Measurements from ENCODE around the gene PAK1. TPM values are rescaled to one million over a fixed set of nuclear protein-coding genes. Genes with fewer than 3 reads are reported as not detected.
"Not testable (repeated sequence)": the region's sequence is repeated elsewhere in the genome, so short reads cannot be mapped to it uniquely, and the experiment has no call there.

Gene PAK1
- total and polyA plus RNA-seq, 2 donors (not counting 1 experiment from before 2014, with no cell fraction given) = 11.9 to 23.4 TPM

GRCh38 chr11:77300695-77301094 is 173.2 kb downstream of the PAK1 start:
- TF ChIP-seq CTCF (IDR thresholded peaks at IDR 0.05) (no peak), EZH2 (IDR thresholded peaks at IDR 0.05; ENCODE audit: borderline replicate concordance, insufficient read depth, low read depth, low read length, poor library complexity, severe bottlenecking) (no peak)
- Histone ChIP-seq H3K36me3 (replicated peaks in 1 of 2; ENCODE audit: control extremely low read depth in 1 of 2, control insufficient read depth in 1 of 2, extremely low read depth in 1 of 2, insufficient read depth in 2 of 2, low read length in 1 of 2) (no peaks in the 10 kb centered on the region), H3K4me3 (ENCODE audit: control extremely low read depth in 1 of 5, extremely low read depth in 1 of 5, insufficient read depth in 1 of 5, low read depth in 2 of 5, low read length in 4 of 5) (no peak overlapping the region), H3K27me3 (replicated peaks in 1 of 4; ENCODE audit: control extremely low read depth in 1 of 4, control insufficient read depth in 3 of 4, insufficient read depth in 4 of 4, low read length in 3 of 4) (no peaks in the 10 kb centered on the region), H3K79me2 (ENCODE audit: control insufficient read depth, insufficient read depth, low read length) (no peaks in the 10 kb centered on the region), H3K9ac (ENCODE audit: low read length) (no peak overlapping the region), H3K4me1 (ENCODE audit: control insufficient read depth in 2 of 2, insufficient read depth in 2 of 2, low read length in 2 of 2) (no peaks in the 10 kb centered on the region), H3K27ac (ENCODE audit: low read length in 2 of 2) (no peak overlapping the region), H4K20me1 (ENCODE audit: control insufficient read depth, insufficient read depth, low read length, poor library complexity, severe bottlenecking) (no peaks in the 10 kb centered on the region), H3K9me3 (ENCODE audit: control extremely low read depth in 1 of 3, control insufficient read depth in 2 of 3, insufficient read depth in 1 of 3, low read length in 2 of 3) (no peaks in the 10 kb centered on the region), H2AFZ (ENCODE audit: insufficient read depth, low read depth, low read length, poor library complexity, severe bottlenecking) (no peak overlapping the region), H3K4me2 (replicated peaks; ENCODE audit: low read depth, low read length, poor library complexity, severe bottlenecking) (no peak overlapping the region)
- intact Hi-C loops (cut with micrococcal nuclease) = no loop called here
- Mint-ChIP-seq H3K9me3 (ENCODE audit: insufficient read depth) (no peaks in the 10 kb centered on the region), H3K27me3 (no peaks in the 10 kb centered on the region), H3K4me1 (no peaks in the 10 kb centered on the region), H3K4me3 (no peak overlapping the region), H3K27ac (no peak overlapping the region)
- WGBS (ENCODE audit: insufficient coverage) = 93% methylated on average over 2 of the region's 5 CpGs
- POLR2A ChIA-PET = no interaction called here
- CTCF ChIA-PET = no interaction called here
- ATAC-seq (ENCODE audit: low read depth) (no peak), DNase-seq (no peak)

GRCh38 chr11:77300028-77300427 is 173.9 kb downstream of the PAK1 start:
- CTCF ChIA-PET; H3K27ac Mint-ChIP-seq; intact Hi-C loops (cut with micrococcal nuclease); H3K9me3 Mint-ChIP-seq (ENCODE audit: insufficient read depth); ATAC-seq (ENCODE audit: low read depth); H3K4me3 ChIP-seq (ENCODE audit: control extremely low read depth in 1 of 5, extremely low read depth in 1 of 5, insufficient read depth in 1 of 5, low read depth in 2 of 5, low read length in 4 of 5); H3K9me3 ChIP-seq (ENCODE audit: control extremely low read depth in 1 of 3, control insufficient read depth in 2 of 3, insufficient read depth in 1 of 3, low read length in 2 of 3); H3K9ac ChIP-seq (ENCODE audit: low read length); H4K20me1 ChIP-seq (ENCODE audit: control insufficient read depth, insufficient read depth, low read length, poor library complexity, severe bottlenecking); H3K4me1 Mint-ChIP-seq; H2AFZ ChIP-seq (ENCODE audit: insufficient read depth, low read depth, low read length, poor library complexity, severe bottlenecking); H3K27ac ChIP-seq (ENCODE audit: low read length in 2 of 2); H3K79me2 ChIP-seq (ENCODE audit: control insufficient read depth, insufficient read depth, low read length); H3K4me2 ChIP-seq (replicated peaks; ENCODE audit: low read depth, low read length, poor library complexity, severe bottlenecking); POLR2A ChIA-PET; H3K4me1 ChIP-seq (ENCODE audit: control insufficient read depth in 2 of 2, insufficient read depth in 2 of 2, low read length in 2 of 2); H3K36me3 ChIP-seq (replicated peaks in 1 of 2; ENCODE audit: control extremely low read depth in 1 of 2, control insufficient read depth in 1 of 2, extremely low read depth in 1 of 2, insufficient read depth in 2 of 2, low read length in 1 of 2); DNase-seq; H3K27me3 Mint-ChIP-seq; H3K4me3 Mint-ChIP-seq; H3K27me3 ChIP-seq (replicated peaks in 1 of 4; ENCODE audit: control extremely low read depth in 1 of 4, control insufficient read depth in 3 of 4, insufficient read depth in 4 of 4, low read length in 3 of 4): not testable (repeated sequence)
- 91% methylated on average over 1 of the region's 6 CpGs for WGBS (ENCODE audit: insufficient coverage)

All from B cell (primary cell).